ENCODE results near the gene NBAS.

The NBAS gene

DNA sequence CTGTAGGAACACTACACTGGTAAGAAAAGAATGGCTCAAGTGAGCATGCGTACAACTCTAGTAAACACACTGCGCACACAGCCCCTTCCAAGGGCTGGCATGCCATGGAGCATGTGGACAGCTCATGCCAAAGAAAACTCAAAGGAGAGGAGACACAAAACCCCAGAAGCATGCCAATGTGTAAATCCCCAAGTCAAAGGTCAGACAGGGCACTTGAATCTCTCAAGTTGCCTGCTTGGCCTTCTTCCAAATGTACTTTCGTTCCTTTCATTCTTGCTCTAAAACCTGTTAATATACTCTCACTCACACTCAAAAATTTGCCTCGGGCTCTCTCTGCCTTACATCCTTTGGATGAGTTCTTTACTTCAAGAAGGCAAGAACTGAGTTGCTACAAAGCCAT, 365.3 kb downstream of the NBAS start:
- TF ChIP-seq EZH2phosphoT487 (conservative IDR thresholded peaks at IDR 0.05; ENCODE audit: low read length): no peak
- TF ChIP-seq, protein P1, sequence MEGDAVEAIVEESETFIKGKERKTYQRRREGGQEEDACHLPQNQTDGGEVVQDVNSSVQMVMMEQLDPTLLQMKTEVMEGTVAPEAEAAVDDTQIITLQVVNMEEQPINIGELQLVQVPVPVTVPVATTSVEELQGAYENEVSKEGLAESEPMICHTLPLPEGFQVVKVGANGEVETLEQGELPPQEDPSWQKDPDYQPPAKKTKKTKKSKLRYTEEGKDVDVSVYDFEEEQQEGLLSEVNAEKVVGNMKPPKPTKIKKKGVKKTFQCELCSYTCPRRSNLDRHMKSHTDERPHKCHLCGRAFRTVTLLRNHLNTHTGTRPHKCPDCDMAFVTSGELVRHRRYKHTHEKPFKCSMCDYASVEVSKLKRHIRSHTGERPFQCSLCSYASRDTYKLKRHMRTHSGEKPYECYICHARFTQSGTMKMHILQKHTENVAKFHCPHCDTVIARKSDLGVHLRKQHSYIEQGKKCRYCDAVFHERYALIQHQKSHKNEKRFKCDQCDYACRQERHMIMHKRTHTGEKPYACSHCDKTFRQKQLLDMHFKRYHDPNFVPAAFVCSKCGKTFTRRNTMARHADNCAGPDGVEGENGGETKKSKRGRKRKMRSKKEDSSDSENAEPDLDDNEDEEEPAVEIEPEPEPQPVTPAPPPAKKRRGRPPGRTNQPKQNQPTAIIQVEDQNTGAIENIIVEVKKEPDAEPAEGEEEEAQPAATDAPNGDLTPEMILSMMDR (IDR thresholded peaks at IDR 0.05; ENCODE audit: insufficient read depth, low read length, poor library complexity, severe bottlenecking): no peak
- Histone ChIP-seq H3K27me3 (ENCODE audit: low read length) (no peaks in the 10 kb centered on the region), H3K4me3 (ENCODE audit: insufficient read depth, low read length, poor library complexity, severe bottlenecking) (no peak overlapping the region), H3K9ac (ENCODE audit: low read length) (no peak overlapping the region), H3K27ac (ENCODE audit: low read depth, low read length) (no peak overlapping the region), H3F3A (ENCODE audit: insufficient read depth) (no peaks in the 10 kb centered on the region), H3K9me3 (ENCODE audit: insufficient read depth, low read length) (no peaks in the 10 kb centered on the region), H2AFZ (ENCODE audit: low read depth, low read length, severe bottlenecking) (no peak overlapping the region), H3K4me2 (ENCODE audit: low read depth, low read length, poor library complexity, severe bottlenecking) (no peak overlapping the region), H3K79me2 (ENCODE audit: insufficient read depth, low read length) (no peaks in the 10 kb centered on the region), H4K20me1 (ENCODE audit: low read depth, low read length) (no peaks in the 10 kb centered on the region), H3K36me3 (ENCODE audit: low read length) (no peaks in the 10 kb centered on the region), H3K9me2 (replicated peaks; ENCODE audit: insufficient read depth, low read length) (no peaks in the 10 kb centered on the region)

DNA sequence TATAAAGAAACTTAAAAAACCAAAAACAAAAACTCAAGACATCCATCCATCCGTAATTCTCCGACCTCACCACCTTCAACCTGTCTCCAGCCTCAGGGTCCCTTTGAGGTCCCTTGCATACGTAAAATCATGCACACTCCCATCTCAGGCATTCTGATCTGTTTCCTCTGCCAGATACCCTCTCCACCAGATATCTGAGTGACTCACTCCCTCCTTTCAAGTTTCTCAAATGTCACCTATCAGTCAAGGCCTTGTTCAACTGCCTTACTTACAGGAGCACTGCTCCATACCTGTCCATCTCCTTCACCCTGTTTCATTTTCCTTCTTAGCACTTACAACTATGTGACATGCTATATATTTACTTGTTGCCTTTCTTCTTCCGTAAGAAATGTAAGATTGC, 369.3 kb downstream of the NBAS start:
- Histone ChIP-seq H3K4me3 (ENCODE audit: insufficient read depth, low read length, poor library complexity, severe bottlenecking) (no peak overlapping the region), H3K9ac (ENCODE audit: low read length) (no peak overlapping the region), H3F3A (ENCODE audit: insufficient read depth) (no peaks in the 10 kb centered on the region), H4K20me1 (ENCODE audit: low read depth, low read length) (no peaks in the 10 kb centered on the region), H2AFZ (ENCODE audit: low read depth, low read length, severe bottlenecking) (no peak overlapping the region), H3K27ac (ENCODE audit: low read depth, low read length) (no peak overlapping the region), H3K27me3 (ENCODE audit: low read length) (no peaks in the 10 kb centered on the region), H3K4me2 (ENCODE audit: low read depth, low read length, poor library complexity, severe bottlenecking) (no peak overlapping the region), H3K36me3 (ENCODE audit: low read length) (no peaks in the 10 kb centered on the region), H3K79me2 (ENCODE audit: insufficient read depth, low read length) (no peaks in the 10 kb centered on the region), H3K9me2 (replicated peaks; ENCODE audit: insufficient read depth, low read length) (no peaks in the 10 kb centered on the region), H3K9me3 (ENCODE audit: insufficient read depth, low read length) (no peaks in the 10 kb centered on the region)
- TF ChIP-seq, protein P1 (IDR thresholded peaks at IDR 0.05; ENCODE audit: insufficient read depth, low read length, poor library complexity, severe bottlenecking): no peak
- TF ChIP-seq EZH2phosphoT487 (conservative IDR thresholded peaks at IDR 0.05; ENCODE audit: low read length): no peak

DNA sequence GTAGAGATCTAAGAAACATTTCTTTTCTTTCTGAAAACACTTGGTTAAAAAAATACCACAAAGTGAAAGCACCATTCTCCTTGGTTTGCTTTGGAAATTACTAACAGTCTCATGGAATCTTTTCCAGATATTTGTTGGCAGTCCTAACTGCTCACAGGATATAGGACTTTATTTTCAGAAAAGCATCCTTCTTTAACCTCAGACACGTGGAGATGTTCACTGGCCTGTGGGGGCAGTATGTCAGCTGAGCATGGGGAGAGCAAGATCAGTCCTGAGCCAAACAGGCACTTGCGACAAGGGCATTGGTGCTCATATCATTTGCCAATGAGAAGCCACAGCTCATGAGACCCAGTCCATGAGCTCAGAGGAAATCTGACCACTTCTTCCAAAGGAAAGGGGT, 371.9 kb downstream of the NBAS start:
- Histone ChIP-seq H3K9me3 (ENCODE audit: insufficient read depth, low read length) (no peaks in the 10 kb centered on the region), H3K36me3 (ENCODE audit: low read length) (no peaks in the 10 kb centered on the region)
- no peak for TF ChIP-seq EZH2phosphoT487 (conservative IDR thresholded peaks at IDR 0.05; ENCODE audit: low read length)
- TF ChIP-seq, protein P1 (IDR thresholded peaks at IDR 0.05; ENCODE audit: insufficient read depth, low read length, poor library complexity, severe bottlenecking): no peak

More for the DNA sequence above, 371.9 kb downstream of the NBAS start:
- Histone ChIP-seq H3K27ac (ENCODE audit: low read depth, low read length) (no peak overlapping the region), H3F3A (ENCODE audit: insufficient read depth) (no peaks in the 10 kb centered on the region), H3K9me2 (replicated peaks; ENCODE audit: insufficient read depth, low read length) (no peaks in the 10 kb centered on the region), H3K79me2 (ENCODE audit: insufficient read depth, low read length) (no peaks in the 10 kb centered on the region), H3K4me2 (ENCODE audit: low read depth, low read length, poor library complexity, severe bottlenecking) (no peak overlapping the region), H4K20me1 (ENCODE audit: low read depth, low read length) (no peaks in the 10 kb centered on the region), H3K9ac (ENCODE audit: low read length) (no peak overlapping the region), H3K4me3 (ENCODE audit: insufficient read depth, low read length, poor library complexity, severe bottlenecking) (no peak overlapping the region), H3K27me3 (ENCODE audit: low read length) (no peaks in the 10 kb centered on the region), H2AFZ (ENCODE audit: low read depth, low read length, severe bottlenecking) (no peak overlapping the region)

Measured in SU-DHL-6 (cell line).